ENCODE results near the gene FGF21. TPM values are rescaled to one million over a fixed set of nuclear protein-coding genes. Genes with fewer than 3 reads are reported as not detected.

Gene FGF21
- total RNA-seq, 4 donors from 2014 or later: not detected

DNA sequence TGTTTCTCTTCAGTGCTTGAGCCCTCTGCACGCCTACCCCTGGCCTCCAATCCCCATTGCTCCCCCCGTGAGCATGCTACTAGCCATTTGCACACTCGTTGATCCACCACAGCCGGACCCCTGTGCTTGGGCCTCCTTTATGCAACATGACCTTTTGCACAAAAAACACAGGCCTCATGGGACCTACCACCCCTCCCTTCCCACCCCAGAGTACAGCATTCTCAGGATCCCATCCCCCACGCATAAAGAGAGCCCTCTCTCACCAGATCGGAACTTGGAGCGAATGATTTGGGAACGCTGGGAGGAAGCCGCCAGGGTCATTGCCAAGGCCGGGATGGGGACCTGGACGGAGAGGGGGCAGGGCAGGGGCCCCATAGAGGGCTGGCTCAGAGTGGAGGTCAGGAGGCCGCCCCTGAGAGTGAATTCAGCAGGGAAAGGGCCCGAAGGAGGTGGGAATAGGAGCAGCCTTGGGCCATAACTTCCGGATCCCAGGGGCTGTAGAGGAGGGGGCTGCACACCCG lies 36.6 kb upstream of the FGF21 start:
- TF ChIP-seq POLR2A (IDR thresholded peaks at IDR 0.05) (no peak), EP300 (IDR thresholded peaks at IDR 0.05) (no peak), CTCF (IDR thresholded peaks at IDR 0.05) (no peak)
- H3K4me1 ChIP-seq: peaks cover 0 to 69% (median 39%) of the 10 kb centered on the region in 4 donors
- no peak for DNase-seq (ENCODE audit: low spot score in 2 of 2)
- no peaks in the 10 kb centered on the region for H3K36me3 ChIP-seq
- WGBS, 2 donors: 27 to 38% methylated on average over 15 of the region's 15 CpGs
- no peaks in the 10 kb centered on the region for H3K9me3 ChIP-seq
- no peaks in the 10 kb centered on the region for H3K27me3 ChIP-seq
- H3K4me3 ChIP-seq: no peak overlapping the region
- peak overlapping the region; percentile 47 to 96 (median 90) for H3K27ac ChIP-seq

GRCh38 chr19:48719263-48720171 lies 35.8 kb upstream of the FGF21 start, which contains the start of gene MAMSTR:
TSS of gene MAMSTR (minus strand) at chr19:48719725. CDS start at chr19:48719031, 694 bp downstream.
- no peaks in the 10 kb centered on the region for H3K9me3 ChIP-seq
- H3K36me3 ChIP-seq: no peaks in the 10 kb centered on the region
- no peak for DNase-seq (ENCODE audit: low spot score in 2 of 2)
- 76 to 79% methylated on average over 27 to 33 of the region's 33 CpGs for WGBS, 2 donors
- peaks cover 0 to 75% (median 43%) of the 10 kb centered on the region in 4 donors for H3K4me1 ChIP-seq
- TF ChIP-seq POLR2A (IDR thresholded peaks at IDR 0.05) (no peak), EP300 (IDR thresholded peaks at IDR 0.05) (no peak), CTCF (IDR thresholded peaks at IDR 0.05) (no peak)
- peak within 1 kb of the TSS; percentile 88 to 96 (median 92) for H3K27ac ChIP-seq
- peak within 1 kb of the TSS in 3 of 4 donors; percentile 55 to 63 (median 63) for H3K4me3 ChIP-seq
- H3K27me3 ChIP-seq: no peaks in the 10 kb centered on the region

DNA sequence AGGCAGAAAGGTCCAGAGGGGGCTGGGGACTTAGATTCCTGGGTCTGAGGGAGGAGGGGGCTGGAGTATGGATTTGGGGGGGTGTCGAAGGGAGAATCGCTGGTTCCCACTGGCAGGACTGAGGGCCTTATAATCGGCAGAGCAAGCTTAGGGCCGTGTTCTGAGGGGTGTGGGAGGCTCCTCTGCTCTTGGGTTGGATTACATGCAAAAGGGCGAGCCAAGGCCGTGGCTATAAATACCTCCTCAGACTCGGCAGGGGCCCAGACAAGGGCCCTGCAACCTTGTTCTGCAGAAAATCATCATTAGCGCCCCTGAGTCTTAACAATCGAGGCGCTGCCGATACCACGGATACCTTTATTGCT lies 35.1 kb upstream of the FGF21 start:
- H3K4me3 ChIP-seq: peak overlapping the region in 1 of 4 donors; percentile 63
- no peaks in the 10 kb centered on the region for H3K36me3 ChIP-seq
- TF ChIP-seq POLR2A (IDR thresholded peaks at IDR 0.05): no peak
- no peak for TF ChIP-seq EP300 (IDR thresholded peaks at IDR 0.05)
- TF ChIP-seq CTCF (IDR thresholded peaks at IDR 0.05): no peak
- WGBS, 2 donors: 26 to 29% methylated on average over 12 of the region's 12 CpGs
- H3K9me3 ChIP-seq: no peaks in the 10 kb centered on the region
- H3K27me3 ChIP-seq: no peaks in the 10 kb centered on the region
- H3K27ac ChIP-seq: peak overlapping the region; percentile 88 to 96 (median 92)
- peaks cover 0 to 75% (median 41%) of the 10 kb centered on the region in 4 donors for H3K4me1 ChIP-seq
- no peak for DNase-seq (ENCODE audit: low spot score in 2 of 2)

DNA sequence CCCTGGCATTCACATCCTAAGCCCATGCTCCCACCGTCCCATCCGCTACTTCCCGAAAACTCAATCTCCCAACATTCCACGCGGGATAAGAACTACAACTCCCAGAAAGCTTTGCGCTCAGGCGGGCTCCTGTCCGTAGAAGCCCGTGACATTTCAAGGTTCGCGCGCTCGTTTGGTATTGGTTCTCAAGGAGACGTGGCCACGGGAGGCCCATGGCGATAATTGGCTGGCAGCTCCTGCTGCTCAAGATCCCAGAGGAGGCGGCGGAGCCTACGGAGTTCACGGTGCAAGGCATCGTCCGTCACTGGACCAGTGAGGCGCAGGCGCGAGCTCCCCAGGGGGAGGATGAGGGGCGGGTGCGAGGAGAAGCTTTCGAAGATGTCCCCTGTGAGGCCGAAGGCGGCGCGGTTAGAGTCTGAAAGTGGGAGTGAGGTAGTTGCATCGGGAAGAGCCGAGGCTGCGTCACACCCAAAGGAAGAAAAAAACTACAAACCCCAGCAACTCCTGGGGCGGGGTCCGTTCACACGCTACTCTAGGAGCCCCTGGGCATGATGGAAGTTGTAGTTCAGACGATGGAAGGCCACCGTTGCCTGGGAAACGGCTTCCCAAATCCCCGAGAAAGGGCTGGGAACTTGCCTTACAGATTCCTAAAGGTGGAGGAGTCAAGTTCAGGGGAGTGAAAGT lies 34.6 kb upstream of the FGF21 start:
- H3K4me1 ChIP-seq: peaks cover 0 to 75% (median 37%) of the 10 kb centered on the region in 4 donors
- WGBS, 2 donors: 15 to 22% methylated on average over 39 to 42 of the region's 42 CpGs
- no peaks in the 10 kb centered on the region for H3K9me3 ChIP-seq
- peak; percentile 97 to 99 for DNase-seq (ENCODE audit: low spot score in 2 of 2)
- H3K36me3 ChIP-seq: no peaks in the 10 kb centered on the region
- H3K4me3 ChIP-seq: peak overlapping the region; percentile 36 to 63 (median 59)
- peak overlapping the region; percentile 88 to 96 (median 92) for H3K27ac ChIP-seq
- TF ChIP-seq CTCF (IDR thresholded peaks at IDR 0.05): peak in 2 of 5 experiments; percentile 19 to 23
- peak in 1 of 2 donors; percentile 24 for TF ChIP-seq POLR2A (IDR thresholded peaks at IDR 0.05)
- peak; percentile 83 to 88 for TF ChIP-seq EP300 (IDR thresholded peaks at IDR 0.05)
- H3K27me3 ChIP-seq: no peaks in the 10 kb centered on the region
